Upper lobe of left lung (tissue), 6 donors: ENCODE results near the gene IPO9. TPM values are rescaled to one million over a fixed set of nuclear protein-coding genes. Genes with fewer than 3 reads are reported as not detected.
"Not testable (repeated sequence)": the region's sequence is repeated elsewhere in the genome, so short reads cannot be mapped to it uniquely, and the experiment has no call there.

Source experiments
- ATAC-seq, 2 donors: fragments of 200-7000 bp; cut with Tn5 transposase; one replicate each; pipeline ENCODE4 v1.9.1; 2022; ENCODE audit warnings: mild to moderate bottlenecking in 2 of 2, moderate library complexity in 2 of 2; ENCODE audit not compliant: low FRiP score in 2 of 2
- DNase-seq, 2 donors: peaks; one replicate each; pipeline ENCODE4 v3.0.0-alpha.2; 2019 to 2020
- H3K27ac ChIP-seq, 4 donors: fragments of 200-600 bp; sonication (generic); one replicate each; pipeline ENCODE4 v1.5.1; 2016 to 2019
- H3K27me3 ChIP-seq, 4 donors: fragments of 200-600 bp; sonication (generic); one replicate each; pipeline ENCODE4 v1.5.1; 2017 to 2019
- H3K36me3 ChIP-seq, 4 donors: fragments of 200-600 bp; sonication (generic); one replicate each; pipeline ENCODE4 v1.5.1; 2016 to 2019
- H3K4me1 ChIP-seq, 4 donors: fragments of 200-600 bp; sonication (generic); one replicate each; pipeline ENCODE4 v1.5.1; 2018 to 2019
- H3K4me3 ChIP-seq, 4 donors: fragments of 200-600 bp; sonication (generic); one replicate each; pipeline ENCODE4 v1.5.1; 2017 to 2019; ENCODE audit warnings: mild to moderate bottlenecking in 2 of 4, moderate library complexity in 1 of 4
- H3K9me3 ChIP-seq, 4 donors: fragments of 200-600 bp; sonication (generic); one replicate each; pipeline ENCODE4 v1.5.1; 2018 to 2019
- CTCF ChIP-seq, 6 experiments: fragments of 450-650 bp in 4 of 6; fragments of 200-600 bp in 2 of 6; sonication (generic) in 2 of 6; IDR thresholded peaks; one replicate each; pipeline ENCODE4 v1.5.1; 2016 to 2019; ENCODE audit warnings: antibody characterized with exemption in 6 of 6
- EP300 ChIP-seq, 4 donors: sonication (generic); formaldehyde crosslinking; IDR thresholded peaks; one replicate each; pipeline ENCODE4 v1.5.1; 2017; ENCODE audit warnings: antibody characterized with exemption in 4 of 4, control low read depth in 2 of 4
- POLR2A ChIP-seq, 4 donors: fragments of 450-650 bp; IDR thresholded peaks; one replicate each; pipeline ENCODE4 v1.5.1; 2016 to 2017; ENCODE audit warnings: antibody characterized with exemption in 4 of 4, mild to moderate bottlenecking in 2 of 4
- POLR2AphosphoS5 ChIP-seq, 2 donors: sonication (generic); formaldehyde crosslinking; IDR thresholded peaks; one replicate each; pipeline ENCODE4 v1.5.1; 2017; ENCODE audit warnings: antibody characterized with exemption in 2 of 2
- WGBS, 2 donors: methylation state at CpG; one replicate each; pipeline ENCODE4 v1.1.5; 2017 to 2018; 5-methylcytosine and 5-hydroxymethylcytosine counted together
- total RNA-seq, 6 donors: library from RNA; depleted of rRNA in 4 of 6; stranded (reverse); fragments of >200 nt in 4 of 6; gene quantifications; one replicate each; pipeline versions ENCODE4 v1.1.0 to v1.2.1, GENCODE V29; 2016 to 2021
- donor health status: DM: no; HTN: no; CAD: no; lungs with moderate emphysema.
- donor health status: DM: no; HTN: yes; CAD: no; lungs with severe emphysema.

IPO9 gene
- total RNA-seq, 6 donors from 2014 or later, result 22.8 to 46.7 (median 35.7) TPM

GRCh38 chr1:201898240-201898894 lies 69.4 kb downstream of the IPO9 start:
- ATAC-seq, result no peak
- H3K4me3 ChIP-seq, result no peak overlapping the region
- H3K27ac ChIP-seq, result no peak overlapping the region
- TF ChIP-seq CTCF (IDR thresholded peaks at IDR 0.05), result no peak
- TF ChIP-seq POLR2A (IDR thresholded peaks at IDR 0.05), result no peak
- TF ChIP-seq POLR2AphosphoS5 (IDR thresholded peaks at IDR 0.05), result no peak
- TF ChIP-seq EP300 (IDR thresholded peaks at IDR 0.05), result no peak
- WGBS, 2 donors, result 72 to 79% methylated on average over 4 of the region's 4 CpGs
- H3K4me1 ChIP-seq, result peaks cover 0 to 7% (median 4%) of the 10 kb centered on the region in 4 donors
- no peak for DNase-seq
- no peaks in the 10 kb centered on the region for H3K9me3 ChIP-seq
- peaks cover 0 to 8% (median 0%) of the 10 kb centered on the region in 4 donors for H3K36me3 ChIP-seq
- H3K27me3 ChIP-seq, result no peaks in the 10 kb centered on the region

GRCh38 chr1:201898992-201899391 lies 70.0 kb downstream of the IPO9 start:
- Histone ChIP-seq H3K4me3 (no peak overlapping the region), H3K36me3 (peaks cover 0 to 8% (median 0%) of the 10 kb centered on the region in 4 donors), H3K27me3 (no peaks in the 10 kb centered on the region), H3K27ac (no peak overlapping the region), H3K9me3 (no peaks in the 10 kb centered on the region), H3K4me1 (peaks cover 0 to 7% (median 4%) of the 10 kb centered on the region in 4 donors)
- ATAC-seq (peak in 1 of 2 donors; percentile 50), DNase-seq (peak in 1 of 2 donors; percentile 79)
- TF ChIP-seq EP300 (IDR thresholded peaks at IDR 0.05) (no peak), POLR2A (IDR thresholded peaks at IDR 0.05) (no peak), CTCF (IDR thresholded peaks at IDR 0.05) (no peak), POLR2AphosphoS5 (IDR thresholded peaks at IDR 0.05) (no peak)
- WGBS, 2 donors, result 64 to 73% methylated on average over 4 of the region's 4 CpGs

- no peak for ATAC-seq
- DNase-seq, result no peak
- Histone ChIP-seq H3K9me3 (no peaks in the 10 kb centered on the region), H3K4me1 (peaks cover 0 to 7% (median 4%) of the 10 kb centered on the region in 4 donors), H3K36me3 (peaks cover 0 to 8% (median 0%) of the 10 kb centered on the region in 4 donors), H3K4me3 (no peak overlapping the region), H3K27ac (no peak overlapping the region), H3K27me3 (no peaks in the 10 kb centered on the region)
- TF ChIP-seq POLR2AphosphoS5 (IDR thresholded peaks at IDR 0.05) (no peak), CTCF (IDR thresholded peaks at IDR 0.05) (no peak), EP300 (IDR thresholded peaks at IDR 0.05) (no peak), POLR2A (IDR thresholded peaks at IDR 0.05) (no peak)
- 89 to 91% methylated on average over 15 to 20 of the region's 20 CpGs for WGBS, 2 donors
Measured at GRCh38 chr1:201899683-201900429, 70.9 kb downstream of the IPO9 start.

GRCh38 chr1:201900476-201900875 lies 71.5 kb downstream of the IPO9 start:
- 78% methylated on average over 5 of the region's 5 CpGs for WGBS, 2 donors
- Histone ChIP-seq H3K9me3 (no peaks in the 10 kb centered on the region), H3K36me3 (peaks cover 0 to 8% (median 0%) of the 10 kb centered on the region in 4 donors), H3K4me3 (no peak overlapping the region), H3K27ac (no peak overlapping the region), H3K4me1 (peaks cover 0 to 11% (median 4%) of the 10 kb centered on the region in 4 donors), H3K27me3 (no peaks in the 10 kb centered on the region)
- no peak for TF ChIP-seq POLR2A (IDR thresholded peaks at IDR 0.05)
- no peak for DNase-seq
- no peak for ATAC-seq

- H3K27me3 ChIP-seq, H3K9me3 ChIP-seq, ATAC-seq, DNase-seq, H3K27ac ChIP-seq, H3K36me3 ChIP-seq, H3K4me3 ChIP-seq: not testable (repeated sequence)
- WGBS, 2 donors, result 85 to 91% methylated on average over 6 of the region's 6 CpGs
- peaks cover 0 to 11% (median 3%) of the 10 kb centered on the region in 4 donors for H3K4me1 ChIP-seq
Measured at GRCh38 chr1:201901036-201901435, 72.1 kb downstream of the IPO9 start.
